Smooth muscle cell (in vitro differentiated cells): Measurements from ENCODE around the gene AGBL1. TPM values are rescaled to one million over a fixed set of nuclear protein-coding genes. Genes with fewer than 3 reads are reported as not detected.
"Not testable (repeated sequence)": the region's sequence is repeated elsewhere in the genome, so short reads cannot be mapped to it uniquely, and the experiment has no call there.

Experiments used
- DNase-seq: peaks from one replicate; lab custom pipeline; 2025; ENCODE audit not compliant: unreplicated experiment; lab: John Stamatoyannopoulos, UW
- H2AFZ ChIP-seq: fragments of 200-600 bp; sonication (generic); 2 replicates; pipeline ENCODE4 v1.6.0; 2016; ENCODE audit warnings: antibody characterized with exemption, low read depth, mild to moderate bottlenecking
- H3F3A ChIP-seq: fragments of 200-600 bp; sonication (generic); 2 replicates; pipeline ENCODE4 v1.6.0; 2017; ENCODE audit warnings: antibody characterized with exemption, low read depth
- H3K27ac ChIP-seq: fragments of 200-600 bp; sonication (generic); 2 replicates; pipeline ENCODE4 v1.5.1; 2016; ENCODE audit warnings: low read depth, mild to moderate bottlenecking
- H3K27me3 ChIP-seq: fragments of 200-600 bp; sonication (generic); 2 replicates; pipeline ENCODE4 v1.6.1; 2016; ENCODE audit warnings: low read depth, mild to moderate bottlenecking
- H3K36me3 ChIP-seq: fragments of 200-600 bp; sonication (generic); 2 replicates; pipeline ENCODE4 v1.5.1; 2016; ENCODE audit warnings: low read depth
- H3K4me1 ChIP-seq: fragments of 200-600 bp; sonication (generic); 2 replicates; pipeline ENCODE4 v1.5.1; 2016; ENCODE audit warnings: low read depth
- H3K4me2 ChIP-seq: fragments of 200-600 bp; sonication (generic); 2 replicates; pipeline ENCODE4 v1.6.0; 2016; ENCODE audit warnings: mild to moderate bottlenecking
- H3K4me3 ChIP-seq: fragments of 200-600 bp; sonication (generic); 2 replicates; pipeline ENCODE4 v1.5.1; 2016; ENCODE audit warnings: mild to moderate bottlenecking
- H3K79me2 ChIP-seq: fragments of 200-600 bp; sonication (generic); 2 replicates; pipeline ENCODE4 v1.6.0; 2016; ENCODE audit warnings: low read depth, mild to moderate bottlenecking
- H3K9ac ChIP-seq: fragments of 200-600 bp; sonication (generic); 2 replicates; pipeline ENCODE4 v1.6.0; 2016; ENCODE audit warnings: low read depth
- H3K9me3 ChIP-seq: fragments of 200-600 bp; sonication (generic); replicated peaks from 2 replicates; pipeline ENCODE4 v1.5.1; 2016; ENCODE audit warnings: low read depth
- H4K20me1 ChIP-seq: fragments of 200-600 bp; sonication (generic); 2 replicates; pipeline ENCODE4 v1.6.0; 2016; ENCODE audit warnings: low read depth
- WGBS: methylation state at CpG from one replicate; pipeline ENCODE4 v1.1.7; 2016; ENCODE audit warnings: low lambda C conversion rate; 5-methylcytosine and 5-hydroxymethylcytosine counted together
- polyA plus RNA-seq: library from polyadenylated mRNA; unstranded; fragments of >200 nt; fragmentation: Nextera tagmentation; extraction: Ambion mirVana; gene quantifications from 2 replicates; pipeline ENCODE4 v1.2.1, GENCODE V29; 2016
- total RNA-seq: library from RNA; depleted of rRNA; stranded (reverse); fragments of >200 nt; gene quantifications from 2 replicates; pipeline ENCODE4 v1.2.3, GENCODE V29; 2014
- TF ChIP-seq, protein P1 (sequence below): fragments of 200-600 bp; sonication (generic); IDR thresholded peaks from 2 replicates; pipeline ENCODE4 v1.5.1; 2017; ENCODE audit warnings: borderline replicate concordance, mild to moderate bottlenecking, antibody characterized with exemption; ENCODE audit not compliant: insufficient read depth, poor library complexity, severe bottlenecking

Gene AGBL1
- total and polyA plus RNA-seq, 2 experiments from 2014 or later, result not detected

DNA sequence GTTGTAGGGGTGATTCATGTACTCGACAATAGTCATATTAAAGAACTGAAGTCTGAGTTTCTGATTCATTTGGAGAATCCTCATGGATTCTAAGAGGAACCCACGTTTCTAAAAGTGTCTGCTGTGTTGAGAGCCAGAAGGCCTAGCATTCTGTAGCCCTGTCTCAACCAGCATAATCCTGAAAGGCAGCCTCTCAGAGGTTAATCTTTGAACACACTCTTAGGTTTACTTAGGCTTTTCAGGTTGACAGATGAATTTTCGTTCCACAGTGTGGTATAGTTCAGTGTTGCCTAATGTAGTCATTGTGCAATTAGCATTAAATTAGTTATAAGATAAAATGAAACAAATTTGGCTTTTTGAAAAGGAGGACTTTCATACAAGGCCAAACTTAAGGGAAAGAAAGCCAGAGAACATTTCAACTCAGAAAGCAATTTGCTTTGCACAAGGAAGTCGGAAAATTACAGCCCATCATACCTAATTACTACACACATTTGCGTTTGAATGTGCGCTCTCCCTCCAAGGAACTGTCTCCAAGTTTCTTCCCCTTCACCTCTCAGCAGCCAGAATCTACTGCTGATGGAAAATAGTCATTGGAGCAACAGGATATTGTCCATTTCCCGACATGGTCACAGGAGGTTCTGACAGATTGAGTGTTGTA, 42.0 kb downstream of the AGBL1 start:
- no peaks in the 10 kb centered on the region for H3K79me2 ChIP-seq
- no peak overlapping the region for H3K27ac ChIP-seq
- TF ChIP-seq, protein P1, sequence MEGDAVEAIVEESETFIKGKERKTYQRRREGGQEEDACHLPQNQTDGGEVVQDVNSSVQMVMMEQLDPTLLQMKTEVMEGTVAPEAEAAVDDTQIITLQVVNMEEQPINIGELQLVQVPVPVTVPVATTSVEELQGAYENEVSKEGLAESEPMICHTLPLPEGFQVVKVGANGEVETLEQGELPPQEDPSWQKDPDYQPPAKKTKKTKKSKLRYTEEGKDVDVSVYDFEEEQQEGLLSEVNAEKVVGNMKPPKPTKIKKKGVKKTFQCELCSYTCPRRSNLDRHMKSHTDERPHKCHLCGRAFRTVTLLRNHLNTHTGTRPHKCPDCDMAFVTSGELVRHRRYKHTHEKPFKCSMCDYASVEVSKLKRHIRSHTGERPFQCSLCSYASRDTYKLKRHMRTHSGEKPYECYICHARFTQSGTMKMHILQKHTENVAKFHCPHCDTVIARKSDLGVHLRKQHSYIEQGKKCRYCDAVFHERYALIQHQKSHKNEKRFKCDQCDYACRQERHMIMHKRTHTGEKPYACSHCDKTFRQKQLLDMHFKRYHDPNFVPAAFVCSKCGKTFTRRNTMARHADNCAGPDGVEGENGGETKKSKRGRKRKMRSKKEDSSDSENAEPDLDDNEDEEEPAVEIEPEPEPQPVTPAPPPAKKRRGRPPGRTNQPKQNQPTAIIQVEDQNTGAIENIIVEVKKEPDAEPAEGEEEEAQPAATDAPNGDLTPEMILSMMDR, result no peak
- no peaks in the 10 kb centered on the region for H4K20me1 ChIP-seq
- peaks cover 14% of the 10 kb centered on the region for H3K4me1 ChIP-seq
- no peaks in the 10 kb centered on the region for H3F3A ChIP-seq
- WGBS, result 73% methylated on average over 7 of the region's 7 CpGs
- no peak for DNase-seq
- H3K36me3 ChIP-seq, result no peaks in the 10 kb centered on the region
- H2AFZ ChIP-seq, result no peak overlapping the region
- H3K4me3 ChIP-seq, result no peak overlapping the region
- H3K27me3 ChIP-seq, result no peaks in the 10 kb centered on the region
- no peak overlapping the region for H3K9ac ChIP-seq
- H3K4me2 ChIP-seq, result no peak overlapping the region
- H3K9me3 ChIP-seq, result no peaks in the 10 kb centered on the region

DNA sequence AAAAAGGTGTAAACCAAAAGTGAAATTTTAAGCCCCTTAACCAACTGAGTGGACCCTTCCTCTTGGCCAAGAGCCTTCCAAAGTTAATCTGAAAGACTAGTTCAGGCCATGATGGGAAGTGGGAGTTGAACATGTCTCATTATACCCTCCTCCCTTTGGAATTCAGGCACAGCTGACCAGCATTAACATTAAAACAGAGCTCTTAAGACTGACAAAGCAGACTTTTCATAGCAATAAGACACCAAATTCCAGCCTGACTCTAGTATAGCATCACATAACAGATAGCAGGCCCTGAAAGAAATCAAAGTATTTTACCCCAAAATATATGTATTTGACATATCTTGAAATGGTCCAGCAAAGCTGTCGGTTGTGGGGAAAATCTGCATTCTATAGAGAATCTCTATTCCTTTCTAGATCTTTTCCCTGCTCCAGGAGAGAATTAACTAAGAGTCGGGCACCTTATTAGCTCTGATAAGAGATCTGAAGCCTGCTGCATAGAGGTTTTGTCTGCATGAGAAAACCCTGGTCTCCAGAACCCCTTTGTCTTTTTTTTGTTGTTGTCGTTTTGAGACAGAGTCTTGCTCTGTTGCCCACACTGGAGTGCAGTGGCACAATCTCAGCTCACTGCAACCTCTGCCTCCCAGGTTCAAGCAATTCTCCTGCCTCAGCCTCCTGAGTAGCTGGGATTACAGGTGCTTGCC, 43.2 kb downstream of the AGBL1 start:
- H3K79me2 ChIP-seq, H3K4me3 ChIP-seq, H2AFZ ChIP-seq, H4K20me1 ChIP-seq, H3K9ac ChIP-seq, H3K27ac ChIP-seq, H3K36me3 ChIP-seq, DNase-seq, H3K9me3 ChIP-seq, H3K4me2 ChIP-seq, H3F3A ChIP-seq, H3K27me3 ChIP-seq: not testable (repeated sequence)
- WGBS, result 59% methylated on average over 3 of the region's 3 CpGs
- H3K4me1 ChIP-seq, result peaks cover 14% of the 10 kb centered on the region

DNA sequence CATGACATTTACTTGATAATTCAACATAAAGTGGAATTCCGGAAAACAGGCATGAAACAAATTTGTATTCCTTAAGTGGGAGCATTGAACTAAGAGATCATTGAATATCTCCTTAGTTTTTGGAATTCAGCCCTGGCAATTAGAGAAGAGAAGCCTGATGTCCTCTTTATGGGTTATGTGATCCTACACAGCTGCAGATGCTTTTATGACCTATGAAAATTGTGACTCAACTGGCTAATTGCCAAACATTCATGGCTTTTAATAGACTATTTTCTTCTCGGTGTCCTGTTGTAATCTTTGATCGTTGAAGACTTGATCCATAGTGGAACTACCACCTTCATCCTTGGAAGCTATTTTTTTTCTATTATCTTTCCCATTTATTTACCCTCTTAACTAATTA, 46.1 kb downstream of the AGBL1 start:
- H3K4me2 ChIP-seq, result no peak overlapping the region
- H3F3A ChIP-seq, result no peaks in the 10 kb centered on the region
- 60% methylated on average over 3 of the region's 3 CpGs for WGBS
- H3K4me3 ChIP-seq, result no peak overlapping the region
- no peaks in the 10 kb centered on the region for H3K27me3 ChIP-seq
- no peak overlapping the region for H3K9ac ChIP-seq
- no peaks in the 10 kb centered on the region for H3K36me3 ChIP-seq
- TF ChIP-seq, protein P1, result no peak
- no peak overlapping the region for H3K27ac ChIP-seq
- no peaks in the 10 kb centered on the region for H3K79me2 ChIP-seq
- no peaks in the 10 kb centered on the region for H4K20me1 ChIP-seq
- H3K9me3 ChIP-seq, result no peaks in the 10 kb centered on the region
- DNase-seq, result no peak
- H2AFZ ChIP-seq, result no peak overlapping the region
- peaks cover 14% of the 10 kb centered on the region for H3K4me1 ChIP-seq

DNA sequence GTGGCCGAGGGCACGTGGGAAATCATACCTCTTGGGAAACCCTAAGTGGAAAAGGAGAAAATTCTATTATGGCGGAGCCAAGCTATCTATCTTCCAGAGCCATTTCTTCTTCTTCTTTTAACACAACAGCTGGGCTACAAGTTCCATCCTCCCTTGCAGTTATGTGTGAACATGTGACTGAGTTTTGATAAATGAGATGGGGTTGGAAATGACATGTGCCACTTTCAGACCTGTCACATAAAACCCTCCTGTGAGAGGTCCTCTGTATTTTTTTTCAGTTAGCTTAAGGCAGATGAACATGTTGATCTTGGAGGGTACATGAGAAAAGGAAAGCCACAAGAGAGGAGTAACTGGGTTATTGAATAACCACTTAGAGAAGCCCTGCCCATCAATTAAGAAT, 47.9 kb downstream of the AGBL1 start:
- Histone ChIP-seq H3K27me3 (no peaks in the 10 kb centered on the region), H3K27ac (no peak overlapping the region), H4K20me1 (no peaks in the 10 kb centered on the region), H3K9ac (no peak overlapping the region), H3K4me3 (no peak overlapping the region), H3K9me3 (no peaks in the 10 kb centered on the region), H3K4me1 (peaks cover 5% of the 10 kb centered on the region), H2AFZ (no peak overlapping the region), H3K79me2 (no peaks in the 10 kb centered on the region), H3F3A (no peaks in the 10 kb centered on the region), H3K36me3 (no peaks in the 10 kb centered on the region), H3K4me2 (no peak overlapping the region)
- TF ChIP-seq, protein P1, result no peak
- DNase-seq, result no peak
- WGBS, result 95% methylated on average over 3 of the region's 3 CpGs
